ENCODE data around the gene EMP2. TPM values are rescaled to one million over a fixed set of nuclear protein-coding genes. Genes with fewer than 3 reads are reported as not detected.

Gene EMP2
- total and polyA plus RNA-seq, 12 donors, result 5.9 to 34.0 (median 12.9) TPM

GRCh38 chr16:10589109-10589508 lies 8.7 kb upstream of the EMP2 start:
- Histone ChIP-seq H3K27ac (no peak overlapping the region), H3K27me3 (no peaks in the 10 kb centered on the region), H3K9me3 (replicated peaks in 1 of 3) (no peaks in the 10 kb centered on the region), H3K36me3 (replicated peaks in 1 of 2) (no peaks in the 10 kb centered on the region), H3K4me1 (replicated peaks in 1 of 2) (no peaks in the 10 kb centered on the region), H3K4me3 (no peak overlapping the region)
- intact Hi-C loops (cut with DNase I), result no loop called here
- TF ChIP-seq CTCF (IDR thresholded peaks at IDR 0.05) (no peak), POLR2A (IDR thresholded peaks at IDR 0.05) (no peak)
- no peak for DNase-seq
- 53 to 75% (median 71%) methylated on average over 5 of the region's 5 CpGs for WGBS, 4 donors

- H3K4me3 ChIP-seq, result no peak overlapping the region
- no peaks in the 10 kb centered on the region for H3K9me3 ChIP-seq (replicated peaks in 1 of 3)
- no peaks in the 10 kb centered on the region for H3K27me3 ChIP-seq
- H3K4me1 ChIP-seq (replicated peaks in 1 of 2), result no peaks in the 10 kb centered on the region
- DNase-seq, result no peak
- 53 to 61% (median 56%) methylated on average over 2 of the region's 2 CpGs for WGBS, 4 donors
- H3K36me3 ChIP-seq (replicated peaks in 1 of 2), result no peaks in the 10 kb centered on the region
- H3K27ac ChIP-seq, result no peak overlapping the region
- intact Hi-C loops (cut with DNase I), result no loop called here
- no peak for TF ChIP-seq POLR2A (IDR thresholded peaks at IDR 0.05)
- no peak for TF ChIP-seq CTCF (IDR thresholded peaks at IDR 0.05)
These were observed 7.2 kb upstream of the EMP2 start for GRCh38 chr16:10587622-10588021.

GRCh38 chr16:10584981-10585438 lies 4.6 kb upstream of the EMP2 start:
- Histone ChIP-seq H3K36me3 (replicated peaks in 1 of 2) (no peaks in the 10 kb centered on the region), H3K9me3 (replicated peaks in 1 of 3) (no peaks in the 10 kb centered on the region), H3K4me1 (replicated peaks in 1 of 2) (peaks cover 5 to 8% of the 10 kb centered on the region in 2 donors), H3K4me3 (no peak overlapping the region), H3K27me3 (no peaks in the 10 kb centered on the region), H3K27ac (no peak overlapping the region)
- TF ChIP-seq CTCF (IDR thresholded peaks at IDR 0.05) (no peak), POLR2A (IDR thresholded peaks at IDR 0.05) (no peak)
- intact Hi-C loops (cut with DNase I), result no loop called here
- WGBS, 4 donors, result 54 to 66% (median 58%) methylated on average over 5 of the region's 5 CpGs
- DNase-seq, result no peak

GRCh38 chr16:10583269-10583668 lies 2.9 kb upstream of the EMP2 start:
- WGBS, 4 donors, result 75 to 92% (median 84%) methylated on average over 4 of the region's 4 CpGs
- no peak for DNase-seq
- Histone ChIP-seq H3K9me3 (replicated peaks in 1 of 3) (no peaks in the 10 kb centered on the region), H3K27me3 (no peaks in the 10 kb centered on the region), H3K36me3 (replicated peaks in 1 of 2) (no peaks in the 10 kb centered on the region), H3K4me1 (replicated peaks in 1 of 2) (peaks cover 5 to 16% of the 10 kb centered on the region in 2 donors), H3K4me3 (no peak overlapping the region), H3K27ac (no peak overlapping the region)
- intact Hi-C loops (cut with DNase I), result no loop called here
- TF ChIP-seq POLR2A (IDR thresholded peaks at IDR 0.05) (no peak), CTCF (IDR thresholded peaks at IDR 0.05) (no peak)

Measured in adrenal gland (tissue), 12 donors.